T-helper 17 cell (primary cell): ENCODE measurements around the gene EIF4EBP2. TPM values are rescaled to one million over a fixed set of nuclear protein-coding genes. Genes with fewer than 3 reads are reported as not detected.

Experiments
- ATAC-seq: fragments of 150-1000 bp; cut with Tn5 transposase; 2 replicates; pipeline ENCODE4 v1.10.0; 2021; ENCODE audit warnings: mild to moderate bottlenecking, moderate library complexity
- DNase-seq, 3 donors: peaks; one replicate each; pipeline versions ENCODE4 v3.0.0 to v3.0.0-alpha.2; 2020 to 2021
- H3K9me3 ChIP-seq: one replicate; pipeline ENCODE4 v1.7.0; 2013; ENCODE audit warnings: low read length, mild to moderate bottlenecking; ENCODE audit not compliant: control insufficient read depth, poor library complexity, severe bottlenecking
- H3K27ac Mint-ChIP-seq: one replicate; pipeline ENCODE4 v1.8.0; 2022; ENCODE audit warnings: mild to moderate bottlenecking, moderate library complexity, mixed read lengths
- H3K27me3 Mint-ChIP-seq: one replicate; pipeline ENCODE4 v1.8.0; 2022; ENCODE audit warnings: mixed read lengths
- H3K36me3 Mint-ChIP-seq: one replicate; pipeline ENCODE4 v1.8.0; 2022; ENCODE audit warnings: low read depth, mixed read lengths
- H3K4me1 Mint-ChIP-seq: one replicate; pipeline ENCODE4 v1.8.0; 2022; ENCODE audit warnings: mild to moderate bottlenecking, mixed read lengths
- H3K4me3 Mint-ChIP-seq: one replicate; pipeline ENCODE4 v1.8.0; 2022; ENCODE audit warnings: mild to moderate bottlenecking, moderate library complexity, mixed read lengths
- total RNA-seq, 4 donors: library from RNA in 2 of 4; stranded (reverse) in 2 of 4; gene quantifications; one replicate each; pipeline ENCODE4 v1.2.3 and lab custom pipeline; 2022 to 2026

Gene EIF4EBP2
- total RNA-seq, 2 donors from 2014 or later = 44.2 to 49.5 TPM

GRCh38 chr10:70465832-70466231, 61.9 kb downstream of the EIF4EBP2 start:
- no peak for ATAC-seq
- peaks cover 7% of the 10 kb centered on the region for H3K4me1 Mint-ChIP-seq
- H3K9me3 ChIP-seq = no peaks in the 10 kb centered on the region
- H3K36me3 Mint-ChIP-seq = peaks cover 2% of the 10 kb centered on the region
- H3K4me3 Mint-ChIP-seq = no peak overlapping the region
- no peak overlapping the region for H3K27ac Mint-ChIP-seq
- peaks cover 13% of the 10 kb centered on the region for H3K27me3 Mint-ChIP-seq
- no peak for DNase-seq

DNA sequence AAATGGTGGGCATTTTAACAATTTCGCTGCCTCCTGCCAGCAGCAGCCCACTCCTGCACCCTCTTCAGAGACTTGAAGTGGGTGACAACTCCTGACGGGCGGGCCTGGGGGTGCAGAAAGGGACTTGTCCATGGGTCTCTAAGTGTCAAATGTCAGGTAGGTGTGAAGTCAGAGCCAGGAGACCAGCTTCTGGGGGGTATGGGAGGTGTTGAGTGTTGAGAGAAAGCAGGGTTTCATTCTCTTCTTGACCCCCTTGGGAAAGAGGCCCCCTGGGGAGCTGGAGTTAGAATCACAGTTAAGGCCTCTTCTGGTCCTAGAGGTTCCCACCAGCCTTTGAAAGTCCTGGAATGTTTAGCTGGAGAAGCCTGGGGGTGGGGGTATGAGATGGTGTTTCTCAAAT, 63.0 kb downstream of the EIF4EBP2 start:
- Mint-ChIP-seq H3K27ac (no peak overlapping the region), H3K27me3 (peaks cover 14% of the 10 kb centered on the region), H3K4me3 (no peak overlapping the region), H3K36me3 (no peaks in the 10 kb centered on the region), H3K4me1 (peaks cover 3% of the 10 kb centered on the region)
- no peak for DNase-seq
- no peaks in the 10 kb centered on the region for H3K9me3 ChIP-seq
- ATAC-seq = no peak

DNA sequence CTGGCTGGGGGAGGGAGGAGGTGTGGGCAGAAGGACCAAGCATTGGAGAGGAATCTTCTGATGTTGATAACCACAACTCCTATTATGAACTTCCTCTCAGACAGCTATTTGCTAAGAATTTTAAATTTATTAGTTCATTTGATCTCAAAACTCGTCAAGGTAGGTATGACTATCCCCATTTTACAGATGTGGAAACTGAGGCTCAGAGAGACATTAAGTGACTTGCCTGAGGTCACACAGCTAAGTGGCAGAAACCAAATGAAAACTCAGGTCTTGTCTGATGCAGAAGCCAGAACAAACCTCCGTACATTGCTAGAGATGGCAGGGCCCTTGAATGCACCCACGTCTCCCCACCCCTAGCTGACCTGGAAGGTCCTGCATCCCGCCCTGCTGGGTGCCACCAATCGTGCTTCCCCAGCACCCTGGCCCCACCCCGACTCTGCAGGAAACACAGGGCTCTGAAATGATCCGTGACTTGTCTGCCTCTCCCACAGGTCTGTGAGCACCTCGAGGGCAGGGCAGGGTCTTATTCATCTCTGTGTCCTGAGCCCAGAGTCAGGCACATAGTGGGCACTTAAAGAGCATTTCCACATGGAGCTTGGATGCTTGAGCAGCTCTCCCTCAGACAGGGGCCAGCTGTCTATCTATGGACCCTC, 69.0 kb downstream of the EIF4EBP2 start:
- H3K4me3 Mint-ChIP-seq = no peak overlapping the region
- ATAC-seq (no peak), DNase-seq (no peak)
- peaks cover 12% of the 10 kb centered on the region for H3K27me3 Mint-ChIP-seq
- H3K4me1 Mint-ChIP-seq = peaks cover 15% of the 10 kb centered on the region
- H3K9me3 ChIP-seq = no peaks in the 10 kb centered on the region
- peaks cover 3% of the 10 kb centered on the region for H3K36me3 Mint-ChIP-seq
- H3K27ac Mint-ChIP-seq = no peak overlapping the region

DNA sequence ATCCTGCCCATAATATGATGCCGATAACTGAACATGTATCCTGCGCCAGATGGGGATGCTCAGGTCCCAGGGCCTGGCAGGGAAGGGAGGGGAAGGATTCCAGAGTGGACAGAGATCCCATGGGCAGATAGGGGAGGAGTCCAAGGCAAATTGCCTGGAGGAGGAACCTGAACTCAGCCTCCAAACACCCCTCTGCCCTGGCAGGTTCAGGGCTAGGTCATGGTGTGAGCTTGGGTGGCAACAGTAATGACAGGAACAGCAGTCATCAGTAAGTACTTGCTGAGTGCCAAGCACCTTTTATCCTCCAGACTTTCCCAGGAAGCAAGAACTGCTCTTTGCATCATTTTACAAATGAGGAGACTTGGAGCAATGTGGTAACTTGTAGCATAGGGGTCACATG, 70.8 kb downstream of the EIF4EBP2 start:
- ATAC-seq (no peak), DNase-seq (no peak)
- Mint-ChIP-seq H3K27me3 (peaks cover 12% of the 10 kb centered on the region), H3K4me1 (peaks cover 19% of the 10 kb centered on the region), H3K27ac (no peak overlapping the region), H3K4me3 (no peak overlapping the region), H3K36me3 (peaks cover 3% of the 10 kb centered on the region)
- no peaks in the 10 kb centered on the region for H3K9me3 ChIP-seq

- H3K4me1 Mint-ChIP-seq = peaks cover 28% of the 10 kb centered on the region
- H3K36me3 Mint-ChIP-seq = peaks cover 3% of the 10 kb centered on the region
- DNase-seq = no peak
- no peak overlapping the region for H3K4me3 Mint-ChIP-seq
- peaks cover 17% of the 10 kb centered on the region for H3K27me3 Mint-ChIP-seq
- no peak overlapping the region for H3K27ac Mint-ChIP-seq
- no peaks in the 10 kb centered on the region for H3K9me3 ChIP-seq
- no peak for ATAC-seq
These were observed 71.7 kb downstream of the EIF4EBP2 start for GRCh38 chr10:70475661-70476060.

DNA sequence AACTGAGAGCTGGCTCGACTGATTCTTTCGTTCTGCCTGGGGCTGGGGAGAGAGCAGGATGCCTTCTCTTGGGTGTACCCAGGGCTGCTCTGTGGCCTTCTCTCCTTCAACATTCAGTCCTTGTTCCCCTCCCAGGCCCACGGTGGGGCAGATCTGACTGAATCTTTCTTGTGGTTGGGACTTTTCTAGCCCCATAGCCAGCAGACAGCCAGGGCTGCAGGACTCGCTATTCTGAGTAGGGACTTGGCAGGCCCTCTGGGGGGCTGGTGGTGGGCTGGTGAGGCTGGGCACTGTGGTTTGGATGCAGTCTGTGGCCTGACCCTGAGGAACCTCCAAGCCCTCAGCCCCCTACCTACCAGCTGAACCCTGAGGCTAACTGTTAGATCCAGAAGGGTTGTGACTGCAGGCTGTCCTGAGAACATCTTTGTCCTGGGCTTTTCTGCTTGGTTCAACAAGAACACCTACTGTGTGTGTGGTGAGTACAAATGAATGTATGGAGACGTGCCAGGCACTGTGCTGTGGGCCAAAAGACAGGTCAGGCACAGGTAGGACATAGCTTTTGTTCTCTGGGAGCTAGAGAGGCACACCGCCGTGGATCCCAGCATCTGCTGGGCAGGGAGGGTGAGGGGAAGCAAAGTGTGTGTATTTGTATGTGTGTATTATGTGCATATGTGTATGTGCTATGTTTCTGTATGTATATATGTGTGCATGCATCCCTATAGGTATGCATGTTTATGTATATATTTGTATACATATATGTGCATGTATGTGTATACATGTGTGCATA, 72.5 kb downstream of the EIF4EBP2 start:
- Mint-ChIP-seq H3K27me3 (peaks cover 16% of the 10 kb centered on the region), H3K27ac (peak overlapping the region; percentile 53), H3K4me3 (peak overlapping the region; percentile 87), H3K4me1 (peaks cover 31% of the 10 kb centered on the region), H3K36me3 (peaks cover 3% of the 10 kb centered on the region)
- ATAC-seq (no peak), DNase-seq (no peak)
- no peaks in the 10 kb centered on the region for H3K9me3 ChIP-seq

DNA sequence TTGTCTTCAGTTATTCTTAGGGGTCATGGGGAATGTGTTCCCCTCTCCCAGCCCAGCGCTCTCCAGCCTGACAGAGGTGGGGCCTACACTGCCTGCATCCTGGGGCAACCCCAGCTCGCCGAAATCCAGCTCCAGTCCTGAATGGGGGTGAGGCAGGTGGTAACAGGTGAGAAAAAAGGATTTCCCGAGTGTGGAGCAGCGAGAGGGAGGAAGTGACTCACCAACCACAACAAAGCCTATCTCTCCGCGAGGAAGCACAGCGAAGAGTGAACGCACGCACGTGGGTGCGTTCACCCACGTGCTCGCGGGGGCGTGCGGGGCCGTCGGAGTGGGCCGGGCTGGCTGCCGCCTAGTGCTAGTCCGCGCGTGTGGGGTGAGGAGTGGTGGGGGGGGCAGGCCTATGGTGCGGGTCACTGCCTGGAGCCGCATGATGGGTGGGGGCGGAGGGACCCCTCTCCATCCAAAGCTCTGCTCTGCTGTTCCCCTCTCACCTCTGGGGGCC, 73.8 kb downstream of the EIF4EBP2 start:
- peak; percentile 91 for ATAC-seq
- H3K4me3 Mint-ChIP-seq = peak overlapping the region; percentile 87

More for the DNA sequence above, 73.8 kb downstream of the EIF4EBP2 start:
- Mint-ChIP-seq H3K27ac (peak overlapping the region; percentile 53), H3K36me3 (peaks cover 3% of the 10 kb centered on the region), H3K4me1 (peaks cover 31% of the 10 kb centered on the region), H3K27me3 (peaks cover 12% of the 10 kb centered on the region)
- peak; percentile 49 to 72 (median 60) for DNase-seq
- H3K9me3 ChIP-seq = no peaks in the 10 kb centered on the region

Other genes with a start within 250 kb of the EIF4EBP2 start
- gene SAR1A, start 233.6 kb upstream of the EIF4EBP2 start, total RNA-seq = 100 to 1,000 TPM; 131 to 132 TPM
- 10 to 100 TPM; 69.8 to 80.9 TPM for gene PPA1, start 170.7 kb upstream of the EIF4EBP2 start, total RNA-seq
- not detected for gene NPFFR1, start 120.1 kb upstream of the EIF4EBP2 start, total RNA-seq
- gene LRRC20, start 21.5 kb upstream of the EIF4EBP2 start, total RNA-seq = 1 to 10 TPM; 1.9 to 2.5 TPM
- gene NODAL, start 37.5 kb downstream of the EIF4EBP2 start, total RNA-seq = not detected
- gene PALD1, start 74.6 kb downstream of the EIF4EBP2 start, total RNA-seq = under 1 TPM; 0.07 to 0.13 TPM
- gene PRF1, start 198.6 kb downstream of the EIF4EBP2 start, total RNA-seq = 10 to 100 TPM; 16.5 to 18.0 TPM